Activated CD4-positive, alpha-beta T cell treated with anti-CD3 and anti-CD28 coated beads for 36 hours (primary cell): ENCODE results near the gene PRM1. TPM values are rescaled to one million over a fixed set of nuclear protein-coding genes. Genes with fewer than 3 reads are reported as not detected.
"Not testable (repeated sequence)": the region's sequence is repeated elsewhere in the genome, so short reads cannot be mapped to it uniquely, and the experiment has no call there.

Source experiments
- ATAC-seq: fragments of 200-7000 bp; cut with Tn5 transposase; one replicate; pipeline ENCODE4 v1.10.0; 2021; ENCODE audit warnings: mild to moderate bottlenecking, moderate library complexity
- CTCF ChIA-PET: fragments of 350-600 bp; sonication (Branson Sonifier 250); formaldehyde crosslinking; loops from one replicate; lab custom pipeline; 2021; ENCODE audit warnings: antibody characterized with exemption; lab: Charles Lee
- POLR2A ChIA-PET: fragments of 350-600 bp; sonication (Branson Sonifier 250); formaldehyde crosslinking; loops from one replicate; lab custom pipeline; 2021; ENCODE audit warnings: antibody characterized with exemption, inconsistent platforms; lab: Charles Lee
- DNase-seq: peaks from one replicate; pipeline ENCODE4 v3.0.0-alpha.2; 2020
- H3K27ac Mint-ChIP-seq: one replicate; pipeline ENCODE4 v1.8.0; 2021; ENCODE audit warnings: mixed read lengths
- H3K27me3 Mint-ChIP-seq: one replicate; pipeline ENCODE4 v1.8.0; 2021; ENCODE audit warnings: mixed read lengths
- H3K36me3 Mint-ChIP-seq: one replicate; pipeline ENCODE4 v1.8.0; 2021; ENCODE audit warnings: low read depth, mixed read lengths
- H3K4me1 Mint-ChIP-seq: one replicate; pipeline ENCODE4 v1.8.0; 2021; ENCODE audit warnings: mixed read lengths
- H3K4me3 Mint-ChIP-seq: one replicate; pipeline ENCODE4 v1.8.0; 2021; ENCODE audit warnings: mild to moderate bottlenecking, moderate library complexity, mixed read lengths
- H3K9me3 Mint-ChIP-seq: one replicate; pipeline ENCODE4 v1.8.0; 2021; ENCODE audit warnings: low read depth, mixed read lengths
- intact Hi-C, 2 experiments: fragments of 100-400 bp; cut with DNase I in 1 of 2; cut with micrococcal nuclease in 1 of 2; formaldehyde crosslinking; loops; one replicate each; pipeline versions ENCODE4 v1.14.2 to v1.15.1; 2022 to 2024; cut with DNase I, micrococcal nuclease
- total RNA-seq, 2 experiments: library from RNA; stranded (reverse); gene quantifications; one replicate each; pipeline ENCODE4 v1.2.3, GENCODE V29; 2021

The PRM1 gene
- total RNA-seq, 2 experiments from 2014 or later = not detected

DNA sequence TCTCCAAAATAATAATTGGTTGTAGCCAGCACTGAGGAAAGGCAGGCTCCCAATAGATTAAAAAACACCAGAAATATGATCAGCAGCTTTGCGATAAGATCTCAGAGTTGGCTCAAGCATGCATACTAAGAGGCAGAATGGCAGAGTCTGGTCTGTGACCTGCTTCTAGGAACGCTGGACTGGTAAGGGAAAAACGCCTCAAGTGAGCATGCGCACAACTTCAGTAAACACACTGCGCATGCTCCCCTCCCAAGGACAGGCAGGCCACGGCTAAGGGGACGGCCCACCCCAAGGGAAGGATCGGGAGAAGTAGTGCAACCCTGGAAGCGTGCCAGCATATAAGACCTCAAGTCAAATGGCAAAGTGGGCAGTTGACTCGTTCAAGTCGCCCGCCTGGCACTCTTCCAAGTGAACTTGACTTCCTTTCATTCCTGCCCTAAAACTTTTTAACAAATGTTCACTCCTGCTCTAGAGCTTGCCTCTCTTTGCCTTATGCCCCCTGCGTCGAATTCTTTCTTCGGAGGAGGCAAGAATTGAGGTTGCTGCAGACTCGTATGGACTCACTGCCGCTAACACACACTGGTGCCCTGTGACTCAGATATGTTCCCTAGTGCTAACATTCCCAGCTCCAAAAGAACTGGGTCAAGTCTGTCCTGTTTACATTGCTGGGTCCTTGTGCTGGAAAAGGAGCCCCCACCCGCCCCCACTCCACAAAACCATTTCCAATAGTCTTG lies 22.4 kb upstream of the PRM1 start:
- DNase-seq (no peak), ATAC-seq (no peak)
- no peaks in the 10 kb centered on the region for H3K27me3 Mint-ChIP-seq
- CTCF ChIA-PET = interaction anchor here (1.1 kb wide), 1 partner anchor 12 kb away, joined by 3 read pairs; no protein-coding TSS in a partner anchor
- H3K4me1 Mint-ChIP-seq = peaks cover 6% of the 10 kb centered on the region
- POLR2A ChIA-PET = no interaction called here
- H3K9me3 Mint-ChIP-seq = no peaks in the 10 kb centered on the region
- intact Hi-C loops = no loop called here
- no peak overlapping the region for H3K4me3 Mint-ChIP-seq
- no peak overlapping the region for H3K27ac Mint-ChIP-seq
- no peaks in the 10 kb centered on the region for H3K36me3 Mint-ChIP-seq

DNA sequence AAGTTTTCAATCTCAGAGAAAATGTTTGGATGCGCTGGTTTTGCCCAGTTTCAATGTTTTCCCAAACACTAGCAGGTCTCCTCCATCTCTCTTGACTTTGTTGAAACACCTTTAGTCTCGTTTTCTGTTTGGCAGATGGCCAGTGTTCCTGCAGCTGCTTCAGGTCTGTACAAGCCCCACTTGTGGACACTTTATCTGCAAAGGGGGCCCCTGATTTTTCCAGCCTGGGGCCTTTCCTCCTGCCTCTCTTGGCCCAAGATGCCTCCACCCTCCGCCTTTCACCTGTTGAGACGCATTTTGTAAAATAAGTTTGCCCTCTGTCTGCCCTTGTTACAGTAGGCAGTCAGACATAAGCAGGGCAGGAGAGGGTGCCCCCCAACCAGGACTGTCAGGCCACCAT lies 21.8 kb upstream of the PRM1 start:
- POLR2A ChIA-PET = no interaction called here
- Mint-ChIP-seq H3K9me3 (no peaks in the 10 kb centered on the region), H3K27ac (no peak overlapping the region), H3K4me3 (no peak overlapping the region), H3K27me3 (no peaks in the 10 kb centered on the region), H3K4me1 (peaks cover 11% of the 10 kb centered on the region), H3K36me3 (no peaks in the 10 kb centered on the region)
- CTCF ChIA-PET = interaction anchor here (1.1 kb wide), 1 partner anchor 12 kb away, joined by 3 read pairs; no protein-coding TSS in a partner anchor
- ATAC-seq (no peak), DNase-seq (no peak)
- intact Hi-C loops = no loop called here

DNA sequence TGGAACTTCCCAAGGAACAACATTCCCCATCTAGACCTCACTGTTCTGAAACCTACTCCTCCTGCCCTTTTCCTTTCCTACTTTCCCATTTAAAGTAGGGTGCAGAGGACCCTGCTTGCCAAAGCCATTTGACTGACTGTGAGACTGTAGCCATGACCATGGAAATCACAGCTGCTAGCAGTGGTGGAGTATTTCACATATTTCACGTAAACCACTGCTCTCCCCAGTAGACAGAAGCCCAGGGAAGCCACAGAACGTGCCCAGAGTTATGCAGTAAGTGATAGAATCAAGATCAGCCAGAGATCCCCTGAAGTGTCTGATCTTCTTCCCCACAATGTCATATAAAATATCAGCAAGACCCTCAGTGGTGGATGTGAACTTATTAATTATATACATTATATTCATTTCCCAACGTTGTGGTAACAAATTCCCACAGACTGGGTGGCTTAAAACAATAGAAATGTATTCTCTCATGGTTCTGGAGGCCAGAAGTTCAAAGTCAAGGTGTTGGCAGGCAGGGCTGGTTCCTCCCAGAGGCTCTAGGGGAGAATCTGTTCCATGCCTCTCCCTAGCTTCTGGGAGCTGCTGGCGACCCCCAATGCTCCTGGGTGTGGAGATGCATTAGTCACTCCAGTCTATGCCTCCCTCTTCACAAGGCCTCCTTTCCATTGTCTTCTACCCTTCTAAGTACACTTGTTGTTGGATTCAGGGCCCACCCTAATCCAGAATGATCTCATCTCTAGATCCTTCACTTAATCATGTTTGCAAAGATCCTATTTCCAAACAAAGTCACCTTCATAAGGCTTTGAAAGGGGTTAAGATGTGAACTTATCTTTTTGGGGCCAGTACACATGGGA lies 20.7 kb upstream of the PRM1 start:
- CTCF ChIA-PET = interaction anchor here (1.1 kb wide), 1 partner anchor 54 kb away, joined by 4 read pairs; no protein-coding TSS in a partner anchor
- intact Hi-C loops = no loop called here
- H3K4me1 Mint-ChIP-seq = peaks cover 22% of the 10 kb centered on the region
- H3K36me3 Mint-ChIP-seq = no peaks in the 10 kb centered on the region
- H3K27ac Mint-ChIP-seq = no peak overlapping the region
- H3K27me3 Mint-ChIP-seq = no peaks in the 10 kb centered on the region
- DNase-seq (no peak), ATAC-seq (no peak)
- POLR2A ChIA-PET = no interaction called here
- H3K4me3 Mint-ChIP-seq = no peak overlapping the region
- H3K9me3 Mint-ChIP-seq = no peaks in the 10 kb centered on the region

DNA sequence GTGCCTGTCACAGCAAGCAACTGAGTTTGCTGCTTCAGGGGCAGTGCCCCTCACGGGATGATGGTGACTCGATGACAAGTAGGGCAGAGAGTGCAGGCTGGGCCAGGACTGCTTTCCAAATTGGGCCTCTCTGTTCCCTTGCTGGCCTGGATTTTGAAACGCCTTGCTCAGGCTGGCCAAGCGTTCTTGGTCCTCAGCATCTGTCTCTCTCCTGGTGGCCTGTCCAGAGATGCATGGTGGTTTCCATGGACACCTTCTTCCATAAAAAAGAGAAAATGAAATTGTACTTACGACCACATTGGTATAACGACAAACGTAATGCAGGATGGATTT lies 19.4 kb upstream of the PRM1 start:
- no peaks in the 10 kb centered on the region for H3K27me3 Mint-ChIP-seq
- DNase-seq (no peak), ATAC-seq (no peak)
- no peaks in the 10 kb centered on the region for H3K9me3 Mint-ChIP-seq
- POLR2A ChIA-PET = no interaction called here
- H3K36me3 Mint-ChIP-seq = no peaks in the 10 kb centered on the region
- H3K4me3 Mint-ChIP-seq = no peak overlapping the region
- CTCF ChIA-PET = no interaction called here
- H3K4me1 Mint-ChIP-seq = peaks cover 28% of the 10 kb centered on the region
- intact Hi-C loops = no loop called here
- H3K27ac Mint-ChIP-seq = no peak overlapping the region

DNA sequence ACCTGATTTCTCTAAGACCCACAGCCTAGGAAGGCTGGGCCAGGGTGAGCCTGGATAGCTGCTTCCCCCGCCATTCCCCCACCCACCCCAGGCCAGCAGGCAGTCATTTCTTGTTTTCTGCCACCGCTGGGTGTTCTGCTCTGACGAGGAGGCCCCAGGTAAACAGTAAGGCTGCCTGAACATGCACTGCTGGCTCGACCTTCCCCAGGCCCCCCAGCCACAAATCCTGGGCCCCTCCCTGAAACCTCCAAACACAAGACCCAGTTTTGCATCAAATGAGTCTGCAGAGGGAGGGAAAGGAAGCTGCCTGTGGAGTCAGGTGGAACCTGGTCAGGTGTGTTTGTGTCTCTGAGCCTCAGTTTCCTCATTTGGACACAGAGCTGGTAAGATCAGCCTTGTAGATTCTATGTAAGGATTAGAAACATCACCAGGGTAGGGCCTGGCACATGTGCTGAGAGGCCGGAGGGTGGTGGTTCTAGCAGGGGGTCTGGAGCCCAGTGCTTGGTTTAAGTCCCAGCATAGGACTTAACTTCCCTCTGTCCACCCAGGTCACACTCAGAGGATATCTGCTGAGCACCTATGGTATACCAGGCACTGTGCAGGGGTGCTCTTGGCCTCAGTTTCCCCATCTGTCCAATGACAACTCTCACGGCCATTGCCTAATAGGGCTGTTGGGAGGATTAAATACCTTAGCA lies 18.9 kb upstream of the PRM1 start:
- intact Hi-C loops = loop anchor here in 1 of 2 experiments (5.0 kb wide), 2 partner anchors 43 to 52 kb away; partner anchors contain the start of gene SOCS1
- DNase-seq = no peak
- POLR2A ChIA-PET = no interaction called here
- Mint-ChIP-seq H3K4me1 (peaks cover 28% of the 10 kb centered on the region), H3K36me3 (no peaks in the 10 kb centered on the region), H3K4me3 (no peak overlapping the region), H3K27ac (no peak overlapping the region), H3K27me3 (no peaks in the 10 kb centered on the region), H3K9me3 (no peaks in the 10 kb centered on the region)
- CTCF ChIA-PET = no interaction called here
- ATAC-seq = no peak

DNA sequence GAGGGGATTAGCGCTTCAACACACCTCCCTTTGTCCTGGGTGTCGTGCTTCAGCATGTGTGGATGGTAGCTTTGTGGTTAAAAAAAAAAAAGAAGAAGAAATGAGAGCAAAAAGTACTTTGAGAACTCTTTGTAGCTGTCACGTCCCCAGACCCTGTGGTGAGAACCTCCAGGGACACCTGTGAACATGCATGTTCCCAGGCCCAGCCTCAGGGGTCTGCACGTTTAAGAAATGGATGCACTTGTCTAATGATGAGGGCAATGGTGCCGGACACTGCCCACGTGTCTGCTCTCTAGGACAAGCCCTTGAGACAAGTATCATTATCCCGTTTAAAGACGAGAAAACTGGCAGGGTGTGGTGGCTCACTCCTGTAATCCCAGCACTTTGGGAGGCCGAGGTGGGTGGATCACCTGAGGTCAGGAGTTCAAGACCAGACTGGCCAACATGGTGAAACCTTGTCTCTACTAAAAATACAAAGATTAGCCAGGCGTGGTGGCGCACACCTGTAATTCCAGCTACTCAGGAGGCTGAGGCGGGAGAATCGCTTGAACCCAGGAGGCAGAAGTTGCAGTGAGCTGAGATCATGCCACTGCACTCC lies 17.9 kb upstream of the PRM1 start:
- POLR2A ChIA-PET, ATAC-seq: not testable (repeated sequence)

DNA sequence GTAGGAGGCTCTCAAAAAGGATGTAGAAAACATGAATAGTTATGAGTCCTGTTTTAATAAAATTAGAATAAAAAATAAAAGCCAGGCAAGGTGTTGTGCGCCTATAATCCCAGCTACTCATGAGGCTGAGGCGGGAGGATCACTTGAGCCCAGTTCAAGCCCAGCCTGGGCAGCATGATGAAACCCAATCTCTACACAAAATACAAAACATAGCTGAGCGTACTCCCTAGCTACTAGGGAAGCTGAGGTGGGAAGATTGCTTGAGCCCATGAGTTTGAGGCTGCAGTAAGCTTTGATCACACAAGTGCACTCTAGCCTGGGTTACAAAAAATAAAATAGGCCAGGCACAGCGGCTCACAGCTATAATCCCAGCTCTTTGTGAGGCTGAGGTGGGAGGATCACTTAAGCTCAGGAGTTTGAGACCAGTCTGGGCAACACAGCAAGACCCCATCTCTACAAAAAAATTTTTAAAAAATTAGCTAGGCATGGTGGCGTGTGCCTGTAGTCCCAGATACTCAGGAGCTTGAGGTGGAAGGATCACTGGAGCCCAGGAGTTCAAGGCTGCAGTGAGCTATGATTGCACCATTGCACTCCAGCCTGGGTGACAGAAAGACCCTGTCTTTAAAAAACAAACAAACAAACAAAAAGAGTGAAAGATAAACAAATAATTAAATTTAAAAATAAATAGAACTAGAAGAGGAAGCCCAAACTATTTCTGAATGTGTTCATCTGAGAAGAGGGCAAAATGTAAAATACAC lies 17.2 kb upstream of the PRM1 start:
- peak overlapping the region; percentile 78 for H3K27ac Mint-ChIP-seq
- H3K4me3 Mint-ChIP-seq = peak overlapping the region; percentile 59
- H3K4me1 Mint-ChIP-seq = peaks cover 28% of the 10 kb centered on the region
- ChIA-PET POLR2A (interaction anchor here (1.0 to 1.6 kb wide), 4 partner anchors 42 to 340 kb away, joined by 4 to 8 read pairs (median 4); partner anchors contain the start of gene SOCS1), CTCF (interaction anchor here (0.6 to 2.5 kb wide), 11 partner anchors 12 to 350 kb away, joined by 3 to 15 read pairs (median 4); no protein-coding TSS in a partner anchor)
- intact Hi-C loops = loop anchor here in 1 of 2 experiments (5.0 kb wide), 2 partner anchors 41 to 54 kb away; partner anchors contain the start of gene SOCS1
- H3K9me3 Mint-ChIP-seq = no peaks in the 10 kb centered on the region
- no peak for DNase-seq
- peak; percentile 5 for ATAC-seq
- no peaks in the 10 kb centered on the region for H3K27me3 Mint-ChIP-seq
- no peaks in the 10 kb centered on the region for H3K36me3 Mint-ChIP-seq

More for the DNA sequence above, 17.9 kb upstream of the PRM1 start:
- H3K9me3 Mint-ChIP-seq, H3K4me3 Mint-ChIP-seq, H3K36me3 Mint-ChIP-seq, DNase-seq, H3K27me3 Mint-ChIP-seq: not testable (repeated sequence)
- Mint-ChIP-seq H3K27ac (peak overlapping the region; percentile 56), H3K4me1 (peaks cover 28% of the 10 kb centered on the region)
- CTCF ChIA-PET = interaction anchor here (0.6 to 2.5 kb wide), 4 partner anchors 12 to 335 kb away, joined by 3 to 15 read pairs (median 4); no protein-coding TSS in a partner anchor
- intact Hi-C loops = loop anchor here in 1 of 2 experiments (5.0 kb wide), 2 partner anchors 42 to 53 kb away; partner anchors contain the start of gene SOCS1

DNA sequence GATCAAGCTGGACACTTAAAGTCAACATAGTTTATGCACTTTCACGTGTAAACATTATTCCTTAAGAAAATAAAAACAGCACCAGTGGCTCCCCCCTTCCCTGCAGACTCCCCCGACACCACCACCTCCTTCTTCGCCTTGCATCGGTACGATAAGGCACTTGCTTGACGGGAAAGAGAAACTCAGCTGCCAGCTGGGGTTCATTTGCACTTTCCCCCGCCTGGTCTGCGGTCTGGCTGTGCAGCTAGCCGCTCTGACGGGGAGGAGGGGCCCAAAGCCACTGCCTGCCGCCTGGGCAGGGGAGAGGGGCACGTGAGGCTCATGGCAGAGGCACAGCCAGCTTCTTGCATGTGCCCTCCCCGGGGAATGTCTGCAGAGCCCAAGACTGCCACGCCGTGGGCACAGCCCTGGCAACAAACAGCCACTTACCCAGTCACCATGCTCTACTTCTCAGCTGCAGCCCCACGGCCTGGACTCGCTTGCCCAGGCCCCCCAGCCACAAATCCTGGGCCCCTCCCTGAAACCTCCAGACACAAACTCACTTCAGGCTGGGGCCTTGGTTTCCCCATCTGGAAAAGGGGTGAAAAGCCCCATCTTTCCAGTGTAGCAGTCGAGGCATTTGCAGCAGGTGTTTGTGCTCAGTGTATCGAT lies 16.5 kb upstream of the PRM1 start:
- ATAC-seq (peak; percentile 81), DNase-seq (peak; percentile 84)
- Mint-ChIP-seq H3K4me1 (peaks cover 28% of the 10 kb centered on the region), H3K9me3 (no peaks in the 10 kb centered on the region), H3K36me3 (no peaks in the 10 kb centered on the region), H3K4me3 (peak overlapping the region; percentile 59), H3K27ac (peak overlapping the region; percentile 78), H3K27me3 (no peaks in the 10 kb centered on the region)
- intact Hi-C loops = loop anchor here (2.0 to 5.0 kb wide), 3 partner anchors 33 to 55 kb away; partner anchors contain the start of gene SOCS1 (in 1 of the 2)
- ChIA-PET POLR2A (interaction anchor here (0.9 to 1.6 kb wide), 5 partner anchors 31 to 340 kb away, joined by 3 to 8 read pairs (median 4); partner anchors contain the start of gene SOCS1), CTCF (interaction anchor here (0.7 to 2.5 kb wide), 9 partner anchors 14 to 349 kb away, joined by 3 to 15 read pairs (median 4); no protein-coding TSS in a partner anchor)

DNA sequence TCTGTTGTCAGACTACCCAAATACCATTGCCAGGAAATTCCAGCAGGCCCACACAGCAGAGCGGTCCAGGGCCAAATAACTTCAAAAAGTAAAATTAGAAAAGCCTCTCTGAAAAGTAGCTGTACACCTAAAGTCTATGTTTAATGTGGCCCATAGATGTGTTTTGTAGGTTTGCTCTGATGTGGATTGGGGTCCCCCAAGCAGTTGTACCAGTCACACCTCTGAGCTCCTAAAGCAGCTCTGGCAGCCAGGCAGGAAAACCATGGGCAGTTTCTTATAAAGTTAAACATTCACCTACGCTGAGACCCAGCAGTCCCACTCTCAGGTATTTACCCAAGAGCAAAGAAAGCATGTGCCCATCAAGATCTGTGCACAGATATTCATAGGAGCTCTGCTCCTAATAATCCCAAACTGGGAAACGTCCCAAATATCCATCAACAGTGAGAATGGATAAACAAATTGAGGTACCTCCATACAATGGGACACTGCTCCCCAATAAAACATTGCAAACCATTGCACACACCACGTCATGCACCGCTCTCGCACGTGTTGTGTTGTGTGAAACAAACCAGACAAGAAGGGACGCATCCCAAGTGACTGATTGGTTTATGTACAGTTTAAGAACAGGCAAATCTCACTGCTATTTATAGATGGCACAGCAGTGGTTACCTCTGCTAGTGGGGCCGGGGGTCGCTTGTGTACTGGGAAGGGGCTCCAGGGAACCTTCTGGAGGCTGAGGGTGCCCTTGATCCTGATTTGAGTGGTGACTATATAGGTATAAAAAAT lies 15.8 kb upstream of the PRM1 start:
- peak; percentile 24 for ATAC-seq
- Mint-ChIP-seq H3K36me3 (no peaks in the 10 kb centered on the region), H3K27me3 (no peaks in the 10 kb centered on the region), H3K9me3 (no peaks in the 10 kb centered on the region), H3K4me3 (peak overlapping the region; percentile 59), H3K27ac (peak overlapping the region; percentile 78), H3K4me1 (peaks cover 28% of the 10 kb centered on the region)
- intact Hi-C loops = loop anchor here (2.0 to 5.0 kb wide), 3 partner anchors 32 to 55 kb away; partner anchors contain the start of gene SOCS1 (in 1 of the 2)
- peak; percentile 30 for DNase-seq
- ChIA-PET POLR2A (interaction anchor here (0.6 to 1.6 kb wide), 6 partner anchors 32 to 339 kb away, joined by 3 to 8 read pairs (median 4); partner anchors contain the start of gene SOCS1), CTCF (interaction anchor here (0.6 to 2.5 kb wide), 9 partner anchors 15 to 348 kb away, joined by 3 to 15 read pairs (median 4); no protein-coding TSS in a partner anchor)
